Bone marrow (tissue), 2 donors: ENCODE results near the gene TNFRSF14.

Experiments
- DNase-seq, 2 donors: peaks; one replicate each; lab custom pipeline; 2025; lab: John Stamatoyannopoulos, UW

The TNFRSF14 gene

GRCh38 chr1:2588661-2589430 is 32.7 kb downstream of the TNFRSF14 start:
- DNase-seq: no peak

GRCh38 chr1:2589431-2590232 is 33.5 kb downstream of the TNFRSF14 start:
- no peak for DNase-seq

DNA sequence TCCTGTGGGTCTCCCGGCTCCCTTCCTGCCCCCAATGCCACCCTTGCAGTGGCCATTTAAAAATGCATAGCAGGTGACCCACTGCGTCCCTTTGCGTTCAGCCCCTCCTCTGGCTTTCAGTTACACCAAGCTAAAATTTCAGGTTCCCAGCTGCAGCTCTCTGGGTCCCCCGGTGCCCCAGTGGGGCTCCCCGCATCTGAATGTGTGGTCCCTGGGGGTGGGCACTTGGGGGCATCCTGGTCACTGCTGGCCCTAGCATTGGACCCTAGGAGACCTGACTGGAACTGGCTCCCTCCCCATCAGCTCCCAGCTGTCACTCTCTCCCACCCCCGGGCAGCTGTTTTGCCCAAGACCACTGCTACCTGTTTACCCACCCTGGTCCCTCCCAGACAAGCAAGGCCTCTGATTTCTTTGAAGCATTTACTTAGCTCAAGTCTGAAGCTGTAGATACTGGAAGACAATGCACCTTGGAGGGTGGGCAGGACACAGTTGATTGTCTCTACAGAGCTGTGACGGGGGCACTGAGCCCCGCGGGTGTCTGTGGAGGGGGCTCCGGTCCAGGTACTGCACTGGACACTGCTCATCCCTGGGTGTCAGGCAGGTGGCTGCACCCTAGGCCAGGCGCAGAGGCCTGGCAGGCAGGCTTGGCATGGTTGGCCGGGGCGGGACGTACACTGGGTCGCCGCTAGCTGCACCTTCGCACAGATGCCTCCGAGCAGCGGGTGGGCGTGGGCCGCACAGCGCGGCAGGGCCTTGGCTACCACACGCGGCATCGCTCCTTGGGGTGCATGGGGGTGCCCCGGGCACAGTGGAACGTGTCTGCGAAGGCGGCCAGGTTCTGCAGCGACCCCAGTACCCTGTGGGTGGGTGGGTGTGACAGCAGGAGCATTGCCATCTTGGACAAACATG is 34.3 kb downstream of the TNFRSF14 start:
- DNase-seq: no peak

GRCh38 chr1:2591233-2591580 is 35.0 kb downstream of the TNFRSF14 start:
- no peak for DNase-seq

GRCh38 chr1:2591581-2592261 is 35.5 kb downstream of the TNFRSF14 start:
- DNase-seq: no peak

GRCh38 chr1:2592672-2593071 is 36.5 kb downstream of the TNFRSF14 start:
- DNase-seq: no peak

GRCh38 chr1:2593251-2593878 is 37.2 kb downstream of the TNFRSF14 start:
- no peak for DNase-seq

- no peak for DNase-seq
Observed at GRCh38 chr1:2594001-2594640, 38.0 kb downstream of the TNFRSF14 start.

- no peak for DNase-seq
Observed at GRCh38 chr1:2594641-2595131, 38.5 kb downstream of the TNFRSF14 start.

- no peak for DNase-seq
Observed at GRCh38 chr1:2595261-2595811, 39.2 kb downstream of the TNFRSF14 start.

DNA sequence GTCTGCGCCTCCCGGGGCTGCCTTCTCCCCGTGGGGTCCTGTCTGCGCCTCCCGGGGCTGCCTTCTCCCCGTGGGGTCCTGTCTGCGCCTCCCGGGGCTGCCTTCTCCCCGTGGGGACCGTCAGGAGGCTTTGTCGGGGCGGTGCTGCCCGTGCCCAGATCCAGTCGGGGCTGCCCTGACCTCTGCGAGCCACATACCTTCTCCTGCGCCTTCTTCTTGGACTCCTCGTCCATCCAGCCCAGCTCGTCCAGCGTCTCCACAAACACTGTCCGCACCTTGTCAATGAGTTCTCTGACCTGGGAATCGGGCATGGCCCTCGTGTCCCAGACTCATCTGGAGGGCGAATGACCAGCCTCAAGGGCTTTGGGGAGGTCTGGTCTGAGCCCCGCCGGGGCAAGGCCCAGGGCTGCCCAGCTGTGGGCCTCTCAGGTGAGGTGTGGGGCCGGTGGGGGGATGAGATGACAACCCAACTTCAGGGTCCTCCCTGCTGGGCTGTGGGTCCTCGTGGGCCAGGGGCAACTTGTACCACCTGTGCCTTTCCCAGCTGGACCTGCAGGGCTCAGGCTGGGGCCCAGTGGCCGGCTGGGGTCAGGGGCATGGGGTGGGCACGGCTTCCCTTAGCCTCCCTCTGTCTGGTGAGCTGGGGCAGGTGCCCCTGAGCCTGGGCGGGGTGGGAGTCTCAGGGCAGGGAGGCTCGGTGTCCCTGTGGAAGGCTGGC is 39.8 kb downstream of the TNFRSF14 start:
- DNase-seq: no peak

- DNase-seq: no peak
Observed at GRCh38 chr1:2596530-2597333, 40.6 kb downstream of the TNFRSF14 start.

GRCh38 chr1:2597441-2598328 is 41.5 kb downstream of the TNFRSF14 start:
- DNase-seq: no peak

GRCh38 chr1:2598329-2598931 is 42.3 kb downstream of the TNFRSF14 start:
- no peak for DNase-seq

DNA sequence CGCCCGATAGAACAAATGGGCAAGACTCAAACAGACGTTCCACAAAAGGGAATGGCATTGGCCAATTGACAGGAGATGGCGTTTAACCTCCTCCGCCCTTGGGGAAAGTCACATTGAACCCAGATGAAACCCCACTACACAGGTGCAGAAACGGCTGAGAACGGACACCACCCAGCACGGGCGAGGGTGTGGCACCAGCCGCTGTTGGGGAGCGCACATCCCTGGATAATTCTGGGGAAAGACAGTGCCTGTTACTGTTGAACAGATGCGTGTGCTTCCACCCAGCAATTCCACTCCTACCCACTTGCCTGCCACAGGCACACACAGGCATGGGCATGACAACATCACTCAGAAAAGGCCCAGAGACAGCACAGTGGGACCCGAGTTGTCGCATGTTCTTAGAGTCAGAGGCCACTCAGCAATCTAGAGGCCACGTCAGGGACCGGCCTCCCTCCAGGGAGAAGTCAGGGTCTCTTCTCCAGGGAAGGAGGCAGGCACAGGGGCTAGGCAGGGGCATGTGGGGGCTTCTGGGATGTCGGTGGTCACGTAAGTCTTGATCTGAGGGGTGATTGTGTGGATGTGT is 45.6 kb downstream of the TNFRSF14 start:
- DNase-seq: no peak

DNA sequence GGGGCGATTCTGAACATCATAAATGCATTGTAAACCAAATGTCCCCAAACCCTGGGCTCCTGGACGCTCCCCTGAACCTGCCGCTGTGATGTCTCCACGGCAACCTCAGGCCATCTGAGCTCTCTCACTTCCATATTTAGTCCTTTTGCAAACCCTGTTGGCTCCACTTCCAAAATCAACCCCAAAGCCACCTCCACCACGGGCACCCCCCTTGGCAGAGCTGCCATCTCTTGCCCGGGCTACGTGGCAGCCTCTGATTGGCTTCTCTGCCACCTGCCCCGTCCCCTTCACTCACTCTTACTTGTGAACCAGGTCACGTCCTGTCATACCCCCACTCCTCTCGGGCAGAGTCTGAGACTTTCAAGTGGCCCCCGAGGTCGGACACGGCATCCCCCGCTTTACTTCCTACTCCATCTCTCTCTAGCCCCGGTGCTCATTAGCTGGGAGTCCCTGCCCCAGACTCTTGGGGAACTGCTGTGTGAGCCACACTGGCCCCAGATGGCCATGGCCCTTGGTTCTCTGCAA is 46.2 kb downstream of the TNFRSF14 start:
- DNase-seq: no peak
